IMR-90 (cell line): ENCODE results near the gene CATSPER3. TPM values are rescaled to one million over a fixed set of nuclear protein-coding genes. Genes with fewer than 3 reads are reported as not detected.

Experiments used
- ATAC-seq: fragments of 200-7000 bp; cut with Tn5 transposase; 2 replicates; pipeline ENCODE4 v1.9.1; 2020; ENCODE audit warnings: low read depth, mild to moderate bottlenecking, moderate library complexity
- BruUV-seq: library from RNA; stranded (reverse); fragments of 400-500 nt; replicated peaks from 2 replicates; lab custom pipeline; 2021; lab: Mats Ljungman, UMichigan
- CTCF ChIA-PET: fragments of 300-600 bp; formaldehyde crosslinking; extraction: SDS; loops from one replicate; lab custom pipeline; 2021; ENCODE audit warnings: antibody characterized with exemption; lab: Yijun Ruan, JAX
- POLR2A ChIA-PET: fragments of 300-600 bp; sonication (Branson Sonifier 250); formaldehyde crosslinking; loops from one replicate; lab custom pipeline; 2022; ENCODE audit warnings: antibody characterized with exemption; ENCODE audit not compliant: unreplicated experiment; lab: Charles Lee
- DNase-seq: peaks from one replicate; pipeline ENCODE4 v3.0.0; 2013
- H2AFZ ChIP-seq: replicated peaks from 2 replicates; pipeline ENCODE3; 2013; ENCODE audit warnings: low read length, mild to moderate bottlenecking; ENCODE audit not compliant: poor library complexity
- H2AK5ac ChIP-seq: 2 replicates; pipeline ENCODE4 v1.6.1; 2013; ENCODE audit warnings: low read depth, low read length, inconsistent platforms
- H2AK9ac ChIP-seq: replicated peaks from 2 replicates; pipeline ENCODE3; 2013; ENCODE audit warnings: mild to moderate bottlenecking, low read depth, low read length, moderate library complexity; ENCODE audit not compliant: poor library complexity
- H2BK120ac ChIP-seq: 2 replicates; pipeline ENCODE4 v1.6.1; 2013; ENCODE audit warnings: low read depth, low read length, inconsistent platforms
- H2BK15ac ChIP-seq: 3 replicates; pipeline ENCODE4 v1.6.1; 2013; ENCODE audit warnings: low read depth, low read length, inconsistent platforms
- H2BK20ac ChIP-seq: 2 replicates; pipeline ENCODE4 v1.6.1; 2013; ENCODE audit warnings: low read depth, mild to moderate bottlenecking, inconsistent platforms, low read length, moderate library complexity
- H2BK5ac ChIP-seq: 2 replicates; pipeline ENCODE4 v1.6.1; 2013; ENCODE audit warnings: mild to moderate bottlenecking, low read depth, low read length, inconsistent platforms; ENCODE audit not compliant: poor library complexity, severe bottlenecking
- H3K14ac ChIP-seq: replicated peaks from 2 replicates; pipeline ENCODE4 v1.6.1; 2013; ENCODE audit warnings: low read depth, low read length, inconsistent platforms
- H3K18ac ChIP-seq: 2 replicates; pipeline ENCODE4 v1.6.1; 2013; ENCODE audit warnings: low read depth, low read length, control low read depth
- H3K23ac ChIP-seq: 2 replicates; pipeline ENCODE4 v1.6.1; 2013; ENCODE audit warnings: low read depth, low read length, inconsistent platforms
- H3K27ac ChIP-seq: 2 replicates; pipeline ENCODE4 v1.5.1; 2013; ENCODE audit warnings: mild to moderate bottlenecking, control low read depth, low read length; ENCODE audit not compliant: insufficient read depth
- H3K27me3 ChIP-seq: 2 replicates; pipeline ENCODE4 v1.6.1; 2013; ENCODE audit warnings: low read length; ENCODE audit not compliant: control insufficient read depth, insufficient read depth
- H3K36me3 ChIP-seq: 2 replicates; pipeline ENCODE4 v1.6.1; 2013; ENCODE audit warnings: low read length, mixed read lengths; ENCODE audit not compliant: control insufficient read depth, insufficient read depth
- H3K4ac ChIP-seq: 2 replicates; pipeline ENCODE4 v1.6.1; 2013; ENCODE audit warnings: low read depth, low read length, inconsistent platforms
- H3K4me1 ChIP-seq: 2 replicates; pipeline ENCODE4 v1.6.1; 2013; ENCODE audit warnings: low read length, mixed read lengths; ENCODE audit not compliant: control insufficient read depth, insufficient read depth
- H3K4me2 ChIP-seq: 2 replicates; pipeline ENCODE4 v1.6.1; 2013; ENCODE audit warnings: low read depth, mild to moderate bottlenecking, control low read depth, low read length, moderate library complexity
- H3K4me3 ChIP-seq: 2 replicates; pipeline ENCODE4 v1.5.1; 2013; ENCODE audit warnings: low read depth, mild to moderate bottlenecking, control low read depth, low read length, moderate library complexity; ENCODE audit not compliant: insufficient read depth
- H3K56ac ChIP-seq: 2 replicates; pipeline ENCODE4 v1.6.1; 2013; ENCODE audit warnings: low read length, inconsistent platforms; ENCODE audit not compliant: insufficient read depth; ENCODE audit errors: extremely low read depth
- H3K79me1 ChIP-seq, 2 experiments: 2 replicates each; pipeline ENCODE4 v1.6.1; 2013; ENCODE audit warnings: low read length in 2 of 2, inconsistent platforms in 1 of 2, low read depth in 1 of 2
- H3K9ac ChIP-seq: 2 replicates; pipeline ENCODE4 v1.6.1; 2013; ENCODE audit warnings: low read depth, low read length, control low read depth
- H3K9me1 ChIP-seq: 2 replicates; pipeline ENCODE4 v1.6.1; 2013; ENCODE audit warnings: low read length, inconsistent platforms; ENCODE audit not compliant: insufficient read depth
- H3K9me3 ChIP-seq: 2 replicates; pipeline ENCODE4 v1.6.1; 2013; ENCODE audit warnings: low read length; ENCODE audit not compliant: control insufficient read depth, insufficient read depth
- H4K20me1 ChIP-seq: 2 replicates; pipeline ENCODE4 v1.6.1; 2013; ENCODE audit warnings: low read length, inconsistent platforms; ENCODE audit not compliant: insufficient read depth
- H4K5ac ChIP-seq: 2 replicates; pipeline ENCODE4 v1.6.1; 2013; ENCODE audit warnings: mild to moderate bottlenecking, low read depth, low read length, control low read depth
- H4K8ac ChIP-seq, 2 experiments: 2 replicates each; pipeline ENCODE4 v1.6.1; 2013; ENCODE audit warnings: low read depth in 2 of 2, low read length in 2 of 2, control low read depth in 1 of 2, inconsistent platforms in 1 of 2
- H4K91ac ChIP-seq: 2 replicates; pipeline ENCODE4 v1.6.1; 2013; ENCODE audit warnings: low read depth, low read length, inconsistent platforms; ENCODE audit not compliant: insufficient read depth
- BHLHE40 ChIP-seq: fragments of 150-350 bp; IDR thresholded peaks from 2 replicates; pipeline ENCODE4 v1.6.1; 2016; ENCODE audit warnings: mild to moderate bottlenecking, low read depth, low read length
- CEBPB ChIP-seq: IDR thresholded peaks from 2 replicates; pipeline ENCODE4 v1.6.1; 2012; ENCODE audit warnings: low read depth, low read length, improper control_type of control experiment
- CHD1 ChIP-seq: IDR thresholded peaks from 2 replicates; pipeline ENCODE4 v1.6.1; 2012; ENCODE audit warnings: low read depth, low read length, improper control_type of control experiment
- MAZ ChIP-seq: IDR thresholded peaks from 2 replicates; pipeline ENCODE4 v1.6.1; 2012; ENCODE audit warnings: low read depth, mild to moderate bottlenecking, low read length, improper control_type of control experiment, moderate library complexity, borderline replicate concordance
- POLR2A ChIP-seq: IDR thresholded peaks from 2 replicates; pipeline ENCODE4 v1.6.1; 2012; ENCODE audit warnings: mild to moderate bottlenecking, low read depth, low read length
- RCOR1 ChIP-seq: IDR thresholded peaks from 2 replicates; pipeline ENCODE4 v1.6.1; 2012; ENCODE audit warnings: mild to moderate bottlenecking, low read length, improper control_type of control experiment; ENCODE audit not compliant: insufficient replicate concordance
- RFX5 ChIP-seq: IDR thresholded peaks from 2 replicates; pipeline ENCODE4 v1.8.0; 2012; ENCODE audit warnings: low read depth, mild to moderate bottlenecking, low read length, moderate library complexity
- SMC3 ChIP-seq: fragments of 150-350 bp; IDR thresholded peaks from 2 replicates; pipeline ENCODE4 v1.6.1; 2016; ENCODE audit warnings: low read depth, mild to moderate bottlenecking, antibody characterized with exemption, low read length, moderate library complexity
- WGBS, 2 experiments: methylation state at CpG; one replicate each; pipeline versions ENCODE4 v1.1.5 to v1.1.7; 2013; ENCODE audit warnings: missing lambda C conversion rate in 2 of 2; ENCODE audit not compliant: insufficient read length in 1 of 2; ENCODE audit errors: extremely low coverage in 2 of 2; 5-methylcytosine and 5-hydroxymethylcytosine counted together
- dilution Hi-C: fragments of 300-500 bp; cut with HindIII; formaldehyde crosslinking; loops from one replicate; pipeline ENCODE4 v1.14.3; 2018; ENCODE audit warnings: low sequenced_read_pairs; ENCODE audit not compliant: unreplicated experiment
- in situ Hi-C: fragments of 300-500 bp; cut with MboI; formaldehyde crosslinking; loops from 3 replicates; pipeline ENCODE4 v1.14.3; 2019; ENCODE audit warnings: low sequenced_read_pairs, inconsistent platforms, mixed read lengths
- intact Hi-C: fragments of 100-400 bp; cut with micrococcal nuclease; formaldehyde crosslinking; loops from 2 replicates; pipeline ENCODE4 v1.10.0; 2022
- polyA plus RNA-seq, 3 experiments: library from polyadenylated mRNA; depleted of rRNA; stranded (reverse); fragments of >200 nt; gene quantifications; 2 replicates each; pipeline ENCODE4 v1.2.3, GENCODE V29; 2012; ENCODE audit warnings: low replicate concordance in 1 of 3
- total RNA-seq: library from RNA; depleted of rRNA; stranded (reverse); fragments of >200 nt; gene quantifications from 2 replicates; pipeline ENCODE4 v1.2.3, GENCODE V29; 2012
- TF ChIP-seq, protein P1 (sequence below): conservative IDR thresholded peaks from 2 replicates; pipeline ENCODE4 v1.5.1; 2012; ENCODE audit warnings: mild to moderate bottlenecking, low read depth, low read length, improper control_type of control experiment
- TF ChIP-seq, protein P2 (sequence below): fragments of 150-350 bp; IDR thresholded peaks from 2 replicates; pipeline ENCODE4 v1.6.1; 2016; ENCODE audit warnings: low read depth, mild to moderate bottlenecking, low read length, moderate library complexity, borderline replicate concordance
- TF ChIP-seq, protein P3 (sequence below): fragments of 150-350 bp; IDR thresholded peaks from 2 replicates; pipeline ENCODE4 v1.6.1; 2017; ENCODE audit warnings: mild to moderate bottlenecking, antibody characterized with exemption, low read length, low read depth

Gene CATSPER3
- total and polyA plus RNA-seq, 2 of the 4 experiments (the other 2 are of a cell fraction): under 0.01 to 0.12 TPM

DNA sequence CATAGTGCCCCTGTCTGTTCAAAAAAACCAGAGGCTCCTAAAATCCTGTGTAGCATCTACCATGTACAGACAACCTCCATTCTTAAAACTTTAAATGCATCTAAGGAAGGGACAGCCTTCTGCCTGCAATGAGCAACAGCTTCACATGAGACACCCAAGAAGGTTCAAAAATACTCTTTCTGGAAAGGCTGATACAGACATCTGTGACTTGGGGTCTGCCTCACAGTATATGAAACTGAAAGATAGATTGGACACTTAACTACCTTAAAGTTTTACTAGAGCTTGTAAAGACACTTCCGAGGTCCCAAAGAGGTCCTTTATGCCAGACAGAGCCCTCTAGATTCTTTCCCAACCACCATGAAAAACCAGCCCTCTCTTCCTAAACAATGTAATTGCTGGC is 28.2 kb upstream of the CATSPER3 start:
- no peak overlapping the region for H3K4me3 ChIP-seq
- no peak overlapping the region for H4K91ac ChIP-seq
- H3K56ac ChIP-seq: no peak overlapping the region
- no peak overlapping the region for H2BK120ac ChIP-seq
- WGBS, 2 experiments: no CpG with 5 or more reads among the region's 1 CpG
- no peaks in the 10 kb centered on the region for H3K9me3 ChIP-seq
- H3K4me2 ChIP-seq: no peak overlapping the region
- no peak overlapping the region for H3K18ac ChIP-seq
- H2AK5ac ChIP-seq: no peak overlapping the region
- DNase-seq (no peak), ATAC-seq (no peak)
- no peaks in the 10 kb centered on the region for H4K20me1 ChIP-seq
- H4K5ac ChIP-seq: no peak overlapping the region
- in situ Hi-C loops (no loop called here), intact Hi-C loops (loop anchor here (10.0 kb wide), 1 partner anchor 55 kb away; no protein-coding TSS in a partner anchor), dilution Hi-C loops (no loop called here)
- ChIA-PET POLR2A (no interaction called here), CTCF (no interaction called here)
- no peak overlapping the region for H3K4ac ChIP-seq
- no peak overlapping the region for H3K23ac ChIP-seq
- H2BK5ac ChIP-seq: no peak overlapping the region
- H3K4me1 ChIP-seq: peaks cover 3% of the 10 kb centered on the region
- H3K14ac ChIP-seq: no peak overlapping the region
- H3K36me3 ChIP-seq: peaks cover 6% of the 10 kb centered on the region
- no peak overlapping the region for H4K8ac ChIP-seq
- no peak overlapping the region for H2AK9ac ChIP-seq
- BruUV-seq: no TSS peak
- no peaks in the 10 kb centered on the region for H3K27me3 ChIP-seq
- H3K9me1 ChIP-seq: peaks cover 5% of the 10 kb centered on the region
- TF ChIP-seq POLR2A (no peak), RFX5 (no peak), SMC3 (no peak), MAZ (no peak), RCOR1 (no peak), CEBPB (no peak), BHLHE40 (no peak), CHD1 (no peak)
- TF ChIP-seq, protein P1, sequence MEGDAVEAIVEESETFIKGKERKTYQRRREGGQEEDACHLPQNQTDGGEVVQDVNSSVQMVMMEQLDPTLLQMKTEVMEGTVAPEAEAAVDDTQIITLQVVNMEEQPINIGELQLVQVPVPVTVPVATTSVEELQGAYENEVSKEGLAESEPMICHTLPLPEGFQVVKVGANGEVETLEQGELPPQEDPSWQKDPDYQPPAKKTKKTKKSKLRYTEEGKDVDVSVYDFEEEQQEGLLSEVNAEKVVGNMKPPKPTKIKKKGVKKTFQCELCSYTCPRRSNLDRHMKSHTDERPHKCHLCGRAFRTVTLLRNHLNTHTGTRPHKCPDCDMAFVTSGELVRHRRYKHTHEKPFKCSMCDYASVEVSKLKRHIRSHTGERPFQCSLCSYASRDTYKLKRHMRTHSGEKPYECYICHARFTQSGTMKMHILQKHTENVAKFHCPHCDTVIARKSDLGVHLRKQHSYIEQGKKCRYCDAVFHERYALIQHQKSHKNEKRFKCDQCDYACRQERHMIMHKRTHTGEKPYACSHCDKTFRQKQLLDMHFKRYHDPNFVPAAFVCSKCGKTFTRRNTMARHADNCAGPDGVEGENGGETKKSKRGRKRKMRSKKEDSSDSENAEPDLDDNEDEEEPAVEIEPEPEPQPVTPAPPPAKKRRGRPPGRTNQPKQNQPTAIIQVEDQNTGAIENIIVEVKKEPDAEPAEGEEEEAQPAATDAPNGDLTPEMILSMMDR: no peak
- TF ChIP-seq, protein P2, sequence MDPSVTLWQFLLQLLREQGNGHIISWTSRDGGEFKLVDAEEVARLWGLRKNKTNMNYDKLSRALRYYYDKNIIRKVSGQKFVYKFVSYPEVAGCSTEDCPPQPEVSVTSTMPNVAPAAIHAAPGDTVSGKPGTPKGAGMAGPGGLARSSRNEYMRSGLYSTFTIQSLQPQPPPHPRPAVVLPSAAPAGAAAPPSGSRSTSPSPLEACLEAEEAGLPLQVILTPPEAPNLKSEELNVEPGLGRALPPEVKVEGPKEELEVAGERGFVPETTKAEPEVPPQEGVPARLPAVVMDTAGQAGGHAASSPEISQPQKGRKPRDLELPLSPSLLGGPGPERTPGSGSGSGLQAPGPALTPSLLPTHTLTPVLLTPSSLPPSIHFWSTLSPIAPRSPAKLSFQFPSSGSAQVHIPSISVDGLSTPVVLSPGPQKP: no peak
- TF ChIP-seq, protein P3, sequence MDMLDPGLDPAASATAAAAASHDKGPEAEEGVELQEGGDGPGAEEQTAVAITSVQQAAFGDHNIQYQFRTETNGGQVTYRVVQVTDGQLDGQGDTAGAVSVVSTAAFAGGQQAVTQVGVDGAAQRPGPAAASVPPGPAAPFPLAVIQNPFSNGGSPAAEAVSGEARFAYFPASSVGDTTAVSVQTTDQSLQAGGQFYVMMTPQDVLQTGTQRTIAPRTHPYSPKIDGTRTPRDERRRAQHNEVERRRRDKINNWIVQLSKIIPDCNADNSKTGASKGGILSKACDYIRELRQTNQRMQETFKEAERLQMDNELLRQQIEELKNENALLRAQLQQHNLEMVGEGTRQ: no peak
- H2BK15ac ChIP-seq: no peak overlapping the region
- no peak overlapping the region for H2BK20ac ChIP-seq
- H3K9ac ChIP-seq: no peak overlapping the region
- H3K27ac ChIP-seq: no peak overlapping the region
- H3K79me1 ChIP-seq: no peaks in the 10 kb centered on the region
- H2AFZ ChIP-seq: no peak overlapping the region
